K562 (cell line): ENCODE measurements around the gene ARID3A. TPM values are rescaled to one million over a fixed set of nuclear protein-coding genes. Genes with fewer than 3 reads are reported as not detected.

ENCODE experiments used
- BRD4 ChIP-seq: fragments of 200-600 bp; sonication (generic); IDR thresholded peaks from 2 replicates; pipeline ENCODE4 v1.6.1; 2017; ENCODE audit warnings: inconsistent platforms
- DLX4 ChIP-seq: fragments of 250-450 bp; sonication (Bioruptor Pico); IDR thresholded peaks from 2 replicates; pipeline ENCODE4 v1.6.1; 2021; ENCODE audit warnings: mild to moderate bottlenecking
- EGR1 ChIP-seq: fragments of 450-650 bp; conservative IDR thresholded peaks from 2 replicates; pipeline ENCODE4 v1.6.1; 2017; ENCODE audit warnings: mild to moderate bottlenecking
- FOXA3 ChIP-seq, 2 experiments: fragments of 450-650 bp in 1 of 2; sonication (generic) in 1 of 2; formaldehyde crosslinking; IDR thresholded peaks in 1 of 2; conservative IDR thresholded peaks in 1 of 2; 2 replicates each; pipeline versions ENCODE4 v1.4.0 to v1.8.0; 2020 to 2022; ENCODE audit warnings: mild to moderate bottlenecking in 2 of 2, missing genetic modification reagents in 1 of 2
- ILK ChIP-seq: fragments of 450-650 bp; IDR thresholded peaks from 2 replicates; pipeline ENCODE4 v1.6.1; 2016; ENCODE audit warnings: missing genetic modification characterization, low read depth, mild to moderate bottlenecking, missing compliant biosample characterization, moderate library complexity, borderline replicate concordance
- NR2C2 ChIP-seq, 2 experiments: fragments of 200-800 bp in 1 of 2; sonication (Bioruptor generic) in 1 of 2; sonication (generic) in 1 of 2; formaldehyde crosslinking in 1 of 2; IDR thresholded peaks; 2 replicates each; pipeline versions ENCODE4 v1.6.1 to v1.8.0; 2016 to 2022; ENCODE audit warnings: mild to moderate bottlenecking in 1 of 2, missing compliant biosample characterization in 1 of 2, missing genetic modification characterization in 1 of 2, missing genetic modification reagents in 1 of 2
- NR2F6 ChIP-seq: fragments of 450-650 bp; formaldehyde crosslinking; IDR thresholded peaks from 2 replicates; pipeline ENCODE4 v1.4.0; 2020; ENCODE audit warnings: mild to moderate bottlenecking
- PHF20 ChIP-seq: fragments of 450-650 bp; IDR thresholded peaks from 2 replicates; pipeline ENCODE4 v1.6.1; 2018; ENCODE audit not compliant: partially characterized antibody
- POLR2G ChIP-seq: fragments of 200-400 bp; formaldehyde crosslinking; IDR thresholded peaks from 2 replicates; pipeline ENCODE4 v1.6.1; 2017; ENCODE audit warnings: low read depth, mild to moderate bottlenecking, antibody characterized with exemption, low read length, moderate library complexity
- ZBTB7A ChIP-seq: IDR thresholded peaks from 2 replicates; pipeline ENCODE4 v1.6.1; 2011; ENCODE audit warnings: low read depth, mild to moderate bottlenecking, low read length, moderate library complexity, borderline replicate concordance; ENCODE audit not compliant: control insufficient read depth
- ZNF12 ChIP-seq: sonication (generic); formaldehyde crosslinking; IDR thresholded peaks from 2 replicates; pipeline ENCODE4 v1.4.0; 2020; ENCODE audit warnings: mild to moderate bottlenecking, missing genetic modification reagents
- ZNF586 ChIP-seq: fragments of 450-650 bp; formaldehyde crosslinking; conservative IDR thresholded peaks from 2 replicates; pipeline ENCODE4 v1.4.0; 2020; ENCODE audit warnings: mild to moderate bottlenecking, moderate library complexity
- polyA plus RNA-seq, 8 experiments: library from polyadenylated mRNA; depleted of rRNA in 4 of 8; stranded (reverse) in 5 of 8; unstranded in 3 of 8; fragments of >200 nt; fragmentation: Nextera tagmentation in 2 of 8; fragmentation: Illumina TruSeq in 1 of 8; extraction: Ambion mirVana in 2 of 8; extraction: Trizol in 1 of 8; gene quantifications; 2 replicates each; pipeline versions ENCODE4 v1.2.1 to v1.2.3, GENCODE V29; 2011 to 2014; ENCODE audit warnings: inconsistent platforms in 1 of 8, missing spikeins in 1 of 8
- total RNA-seq, 7 experiments: library from RNA; depleted of rRNA in 6 of 7; stranded (reverse); fragments of >200 nt in 6 of 7; fragmentation: Illumina TruSeq in 2 of 7; extraction: Trizol in 2 of 7; gene quantifications; 2 replicates each; pipeline versions ENCODE4 v1.2.1 to v1.2.3, GENCODE V29; 2011 to 2021; ENCODE audit warnings: low replicate concordance in 1 of 7
- TF ChIP-seq, protein P1 (sequence below): sonication (generic); formaldehyde crosslinking; IDR thresholded peaks from 2 replicates; pipeline ENCODE4 v1.8.1; 2023; ENCODE audit warnings: mild to moderate bottlenecking, missing genetic modification reagents
- TF ChIP-seq, protein P2 (sequence below): fragments of 450-650 bp; IDR thresholded peaks from 2 replicates; pipeline ENCODE4 v1.6.1; 2017; ENCODE audit warnings: antibody characterized with exemption, mild to moderate bottlenecking
- TF ChIP-seq, protein P3 (sequence below): IDR thresholded peaks from 3 replicates; pipeline ENCODE4 v1.6.1; 2011; ENCODE audit warnings: borderline replicate concordance, mild to moderate bottlenecking, moderate library complexity; ENCODE audit not compliant: insufficient read length; ENCODE audit errors: extremely low read depth

Gene ARID3A
- total and polyA plus RNA-seq, 9 of the 15 experiments (the other 6 are each of a cell fraction or from before 2014, with no cell fraction given): 1.4 to 118 (median 31.2) TPM

- TF ChIP-seq NR2C2 (CRISPR knock-in tag; IDR thresholded peaks at IDR 0.05) (0 out of 2 replicates have a peak, but pooled peaks have one; percentile 22), NR2C2 (tag; IDR thresholded peaks at IDR 0.05) (peak; percentile 23; the same call in 1 of the 2 replicates), ZNF586 (CRISPR knock-in tag) (peak; percentile 80), ILK (tag) (no peak), PHF20 (peak; percentile 25), BRD4 (no peak), FOXA3 (CRISPR knock-in tag; conservative IDR thresholded peaks at IDR 0.05 in 1 of 2, IDR thresholded peaks at IDR 0.05 in 1 of 2) (peak in 1 of 2 experiments; percentile 66; a peak in 2 of 4 replicates), POLR2G (peak; percentile 82), ZNF12 (CRISPR knock-in tag) (peak; percentile 75; the same call in 1 of the 2 replicates), DLX4 (CRISPR knock-in tag) (no peak), NR2F6 (CRISPR knock-in tag) (0 out of 2 replicates have a peak, but pooled peaks have one; percentile 26), ZBTB7A (peak; percentile 66), EGR1 (no peak)
- TF ChIP-seq, protein P1, sequence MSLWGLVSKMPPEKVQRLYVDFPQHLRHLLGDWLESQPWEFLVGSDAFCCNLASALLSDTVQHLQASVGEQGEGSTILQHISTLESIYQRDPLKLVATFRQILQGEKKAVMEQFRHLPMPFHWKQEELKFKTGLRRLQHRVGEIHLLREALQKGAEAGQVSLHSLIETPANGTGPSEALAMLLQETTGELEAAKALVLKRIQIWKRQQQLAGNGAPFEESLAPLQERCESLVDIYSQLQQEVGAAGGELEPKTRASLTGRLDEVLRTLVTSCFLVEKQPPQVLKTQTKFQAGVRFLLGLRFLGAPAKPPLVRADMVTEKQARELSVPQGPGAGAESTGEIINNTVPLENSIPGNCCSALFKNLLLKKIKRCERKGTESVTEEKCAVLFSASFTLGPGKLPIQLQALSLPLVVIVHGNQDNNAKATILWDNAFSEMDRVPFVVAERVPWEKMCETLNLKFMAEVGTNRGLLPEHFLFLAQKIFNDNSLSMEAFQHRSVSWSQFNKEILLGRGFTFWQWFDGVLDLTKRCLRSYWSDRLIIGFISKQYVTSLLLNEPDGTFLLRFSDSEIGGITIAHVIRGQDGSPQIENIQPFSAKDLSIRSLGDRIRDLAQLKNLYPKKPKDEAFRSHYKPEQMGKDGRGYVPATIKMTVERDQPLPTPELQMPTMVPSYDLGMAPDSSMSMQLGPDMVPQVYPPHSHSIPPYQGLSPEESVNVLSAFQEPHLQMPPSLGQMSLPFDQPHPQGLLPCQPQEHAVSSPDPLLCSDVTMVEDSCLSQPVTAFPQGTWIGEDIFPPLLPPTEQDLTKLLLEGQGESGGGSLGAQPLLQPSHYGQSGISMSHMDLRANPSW (CRISPR knock-in tag): no peak
- TF ChIP-seq, protein P2, sequence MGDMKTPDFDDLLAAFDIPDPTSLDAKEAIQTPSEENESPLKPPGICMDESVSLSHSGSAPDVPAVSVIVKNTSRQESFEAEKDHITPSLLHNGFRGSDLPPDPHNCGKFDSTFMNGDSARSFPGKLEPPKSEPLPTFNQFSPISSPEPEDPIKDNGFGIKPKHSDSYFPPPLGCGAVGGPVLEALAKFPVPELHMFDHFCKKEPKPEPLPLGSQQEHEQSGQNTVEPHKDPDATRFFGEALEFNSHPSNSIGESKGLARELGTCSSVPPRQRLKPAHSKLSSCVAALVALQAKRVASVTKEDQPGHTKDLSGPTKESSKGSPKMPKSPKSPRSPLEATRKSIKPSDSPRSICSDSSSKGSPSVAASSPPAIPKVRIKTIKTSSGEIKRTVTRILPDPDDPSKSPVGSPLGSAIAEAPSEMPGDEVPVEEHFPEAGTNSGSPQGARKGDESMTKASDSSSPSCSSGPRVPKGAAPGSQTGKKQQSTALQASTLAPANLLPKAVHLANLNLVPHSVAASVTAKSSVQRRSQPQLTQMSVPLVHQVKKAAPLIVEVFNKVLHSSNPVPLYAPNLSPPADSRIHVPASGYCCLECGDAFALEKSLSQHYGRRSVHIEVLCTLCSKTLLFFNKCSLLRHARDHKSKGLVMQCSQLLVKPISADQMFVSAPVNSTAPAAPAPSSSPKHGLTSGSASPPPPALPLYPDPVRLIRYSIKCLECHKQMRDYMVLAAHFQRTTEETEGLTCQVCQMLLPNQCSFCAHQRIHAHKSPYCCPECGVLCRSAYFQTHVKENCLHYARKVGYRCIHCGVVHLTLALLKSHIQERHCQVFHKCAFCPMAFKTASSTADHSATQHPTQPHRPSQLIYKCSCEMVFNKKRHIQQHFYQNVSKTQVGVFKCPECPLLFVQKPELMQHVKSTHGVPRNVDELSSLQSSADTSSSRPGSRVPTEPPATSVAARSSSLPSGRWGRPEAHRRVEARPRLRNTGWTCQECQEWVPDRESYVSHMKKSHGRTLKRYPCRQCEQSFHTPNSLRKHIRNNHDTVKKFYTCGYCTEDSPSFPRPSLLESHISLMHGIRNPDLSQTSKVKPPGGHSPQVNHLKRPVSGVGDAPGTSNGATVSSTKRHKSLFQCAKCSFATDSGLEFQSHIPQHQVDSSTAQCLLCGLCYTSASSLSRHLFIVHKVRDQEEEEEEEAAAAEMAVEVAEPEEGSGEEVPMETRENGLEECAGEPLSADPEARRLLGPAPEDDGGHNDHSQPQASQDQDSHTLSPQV: peak; percentile 69; the same call in 1 of the 2 replicates
- TF ChIP-seq, protein P3, sequence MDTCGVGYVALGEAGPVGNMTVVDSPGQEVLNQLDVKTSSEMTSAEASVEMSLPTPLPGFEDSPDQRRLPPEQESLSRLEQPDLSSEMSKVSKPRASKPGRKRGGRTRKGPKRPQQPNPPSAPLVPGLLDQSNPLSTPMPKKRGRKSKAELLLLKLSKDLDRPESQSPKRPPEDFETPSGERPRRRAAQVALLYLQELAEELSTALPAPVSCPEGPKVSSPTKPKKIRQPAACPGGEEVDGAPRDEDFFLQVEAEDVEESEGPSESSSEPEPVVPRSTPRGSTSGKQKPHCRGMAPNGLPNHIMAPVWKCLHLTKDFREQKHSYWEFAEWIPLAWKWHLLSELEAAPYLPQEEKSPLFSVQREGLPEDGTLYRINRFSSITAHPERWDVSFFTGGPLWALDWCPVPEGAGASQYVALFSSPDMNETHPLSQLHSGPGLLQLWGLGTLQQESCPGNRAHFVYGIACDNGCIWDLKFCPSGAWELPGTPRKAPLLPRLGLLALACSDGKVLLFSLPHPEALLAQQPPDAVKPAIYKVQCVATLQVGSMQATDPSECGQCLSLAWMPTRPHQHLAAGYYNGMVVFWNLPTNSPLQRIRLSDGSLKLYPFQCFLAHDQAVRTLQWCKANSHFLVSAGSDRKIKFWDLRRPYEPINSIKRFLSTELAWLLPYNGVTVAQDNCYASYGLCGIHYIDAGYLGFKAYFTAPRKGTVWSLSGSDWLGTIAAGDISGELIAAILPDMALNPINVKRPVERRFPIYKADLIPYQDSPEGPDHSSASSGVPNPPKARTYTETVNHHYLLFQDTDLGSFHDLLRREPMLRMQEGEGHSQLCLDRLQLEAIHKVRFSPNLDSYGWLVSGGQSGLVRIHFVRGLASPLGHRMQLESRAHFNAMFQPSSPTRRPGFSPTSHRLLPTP: no peak
Measured at GRCh38 chr19:925087-925525, 729 bp upstream of the ARID3A start (continued).
